Measurements from ENCODE around the gene GCDH. TPM values are rescaled to one million over a fixed set of nuclear protein-coding genes. Genes with fewer than 3 reads are reported as not detected.
"Not testable (repeated sequence)": the region's sequence is repeated elsewhere in the genome, so short reads cannot be mapped to it uniquely, and the experiment has no call there.

Gene GCDH
- total RNA-seq, 2 experiments from 2014 or later = 39.7 to 43.4 TPM

GRCh38 chr19:12881172-12881808 is 9.7 kb upstream of the GCDH start, which contains the start of gene DNASE2:
Gene DNASE2, minus strand, starts transcription at chr19:12881449. Its CDS starts 74 bp downstream, at chr19:12881375.
- peaks cover 15% of the 10 kb centered on the region for H3K36me3 Mint-ChIP-seq
- POLR2A ChIA-PET = interaction anchor here (0.6 to 3.2 kb wide), 9 partner anchors 9 to 236 kb away, joined by 3 to 28 read pairs (median 4); partner anchors contain the start of genes FARSA and GCDH
- peak within 1 kb of the TSS; percentile 94 for H3K4me3 Mint-ChIP-seq
- H3K27ac Mint-ChIP-seq = peak within 1 kb of the TSS; percentile 88
- ATAC-seq (ENCODE audit: low read depth) (peak; percentile 69), DNase-seq (peak; percentile 91)
- H3K27me3 Mint-ChIP-seq = no peaks in the 10 kb centered on the region
- H3K9me3 Mint-ChIP-seq = peaks cover 2% of the 10 kb centered on the region
- H3K4me1 Mint-ChIP-seq = peaks cover 21% of the 10 kb centered on the region

- POLR2A ChIA-PET = interaction anchor here (0.5 to 3.2 kb wide), 8 partner anchors 8 to 160 kb away, joined by 3 to 28 read pairs (median 6); partner anchors contain the start of genes FARSA and GCDH
- Mint-ChIP-seq H3K27me3 (peaks cover 4% of the 10 kb centered on the region), H3K27ac (no peak overlapping the region), H3K36me3 (peaks cover 15% of the 10 kb centered on the region), H3K4me3 (peak overlapping the region; percentile 94), H3K4me1 (peaks cover 26% of the 10 kb centered on the region), H3K9me3 (peaks cover 2% of the 10 kb centered on the region)
- no peak for DNase-seq
- ATAC-seq (ENCODE audit: low read depth) = no peak
Measured at GRCh38 chr19:12882589-12882988, 8.4 kb upstream of the GCDH start.

- DNase-seq (no peak), ATAC-seq (ENCODE audit: low read depth) (no peak)
- POLR2A ChIA-PET = interaction anchor here (0.9 to 2.5 kb wide), 8 partner anchors 9 to 93 kb away, joined by 3 to 20 read pairs (median 5); partner anchors contain the start of genes CALR, FARSA and JUNB
- H3K4me3 Mint-ChIP-seq = no peak overlapping the region
- H3K27me3 Mint-ChIP-seq = peaks cover 4% of the 10 kb centered on the region
- H3K4me1 Mint-ChIP-seq = peaks cover 28% of the 10 kb centered on the region
- H3K36me3 Mint-ChIP-seq = peaks cover 4% of the 10 kb centered on the region
- peak overlapping the region; percentile 16 for H3K27ac Mint-ChIP-seq
- peaks cover 2% of the 10 kb centered on the region for H3K9me3 Mint-ChIP-seq
Measured at GRCh38 chr19:12884202-12884601, 6.8 kb upstream of the GCDH start.

- H3K9me3 Mint-ChIP-seq = peaks cover 2% of the 10 kb centered on the region
- ATAC-seq (ENCODE audit: low read depth) = no peak
- H3K4me1 Mint-ChIP-seq = peaks cover 28% of the 10 kb centered on the region
- peaks cover 4% of the 10 kb centered on the region for H3K36me3 Mint-ChIP-seq
- no peak for DNase-seq
- H3K27ac Mint-ChIP-seq = peak overlapping the region; percentile 89
- POLR2A ChIA-PET = interaction anchor here (0.6 to 2.5 kb wide), 15 partner anchors 9 to 272 kb away, joined by 3 to 23 read pairs (median 5); partner anchors contain the start of genes CALR, FARSA, JUNB and RAD23A
- H3K27me3 Mint-ChIP-seq = peaks cover 4% of the 10 kb centered on the region
- peak overlapping the region; percentile 90 for H3K4me3 Mint-ChIP-seq
Measured at GRCh38 chr19:12884627-12884925, 6.4 kb upstream of the GCDH start.

GRCh38 chr19:12884926-12885748 is 5.8 kb upstream of the GCDH start:
- Mint-ChIP-seq H3K36me3 (peaks cover 2% of the 10 kb centered on the region), H3K27ac (peak overlapping the region; percentile 89), H3K4me3 (peak overlapping the region; percentile 90), H3K27me3 (peaks cover 4% of the 10 kb centered on the region), H3K4me1 (peaks cover 29% of the 10 kb centered on the region), H3K9me3 (peaks cover 2% of the 10 kb centered on the region)
- peak; percentile 75 for ATAC-seq (ENCODE audit: low read depth)
- peak; percentile 94 for DNase-seq
- POLR2A ChIA-PET = interaction anchor here (0.6 to 2.5 kb wide), 19 partner anchors 9 to 272 kb away, joined by 3 to 23 read pairs (median 4); partner anchors contain the start of genes CALR, FARSA, JUNB and RAD23A

GRCh38 chr19:12885749-12886650 is 5.0 kb upstream of the GCDH start:
- Mint-ChIP-seq H3K4me1 (peaks cover 27% of the 10 kb centered on the region), H3K27me3 (peaks cover 4% of the 10 kb centered on the region), H3K9me3 (peaks cover 2% of the 10 kb centered on the region), H3K36me3 (peaks cover 3% of the 10 kb centered on the region), H3K27ac (no peak overlapping the region), H3K4me3 (peak overlapping the region; percentile 47)
- ATAC-seq (ENCODE audit: low read depth) (no peak), DNase-seq (no peak)
- POLR2A ChIA-PET = interaction anchor here (0.6 to 2.5 kb wide), 18 partner anchors 9 to 231 kb away, joined by 3 to 23 read pairs (median 4); partner anchors contain the start of genes CALR, FARSA, JUNB and RAD23A

- peaks cover 4% of the 10 kb centered on the region for H3K27me3 Mint-ChIP-seq
- H3K4me1 Mint-ChIP-seq = peaks cover 28% of the 10 kb centered on the region
- POLR2A ChIA-PET = interaction anchor here (0.6 to 2.5 kb wide), 6 partner anchors 11 to 230 kb away, joined by 3 to 20 read pairs (median 3); partner anchors contain the start of genes CALR, RAD23A and TRMT1
- no peak overlapping the region for H3K27ac Mint-ChIP-seq
- H3K4me3 Mint-ChIP-seq = peak overlapping the region; percentile 47
- no peak for ATAC-seq (ENCODE audit: low read depth)
- H3K9me3 Mint-ChIP-seq = peaks cover 2% of the 10 kb centered on the region
- H3K36me3 Mint-ChIP-seq = peaks cover 5% of the 10 kb centered on the region
- no peak for DNase-seq
Measured at GRCh38 chr19:12886651-12886968, 4.3 kb upstream of the GCDH start.

- ATAC-seq (ENCODE audit: low read depth) (no peak), DNase-seq (no peak)
- H3K4me1 Mint-ChIP-seq = peaks cover 30% of the 10 kb centered on the region
- peak within 1 kb of the TSS; percentile 47 for H3K4me3 Mint-ChIP-seq
- peaks cover 4% of the 10 kb centered on the region for H3K27me3 Mint-ChIP-seq
- H3K9me3 Mint-ChIP-seq = peaks cover 2% of the 10 kb centered on the region
- peaks cover 5% of the 10 kb centered on the region for H3K36me3 Mint-ChIP-seq
- POLR2A ChIA-PET = interaction anchor here (0.6 to 1.3 kb wide), 4 partner anchors 11 to 79 kb away, joined by 3 read pairs; partner anchors contain the start of gene FARSA
- H3K27ac Mint-ChIP-seq = peak within 1 kb of the TSS; percentile 16
Measured at GRCh38 chr19:12886969-12887747, 3.8 kb upstream of the GCDH start, which contains the start of gene KLF1. Gene KLF1, minus strand, starts transcription at chr19:12887201. Its CDS starts 61 bp downstream, at chr19:12887140.

GRCh38 chr19:12888006-12888603 is 2.9 kb upstream of the GCDH start:
- H3K4me1 Mint-ChIP-seq = peaks cover 28% of the 10 kb centered on the region
- ATAC-seq (ENCODE audit: low read depth) = no peak
- POLR2A ChIA-PET = interaction anchor here (0.6 to 1.3 kb wide), 2 partner anchors 26 to 45 kb away, joined by 3 read pairs; partner anchors contain the start of gene FARSA
- peaks cover 5% of the 10 kb centered on the region for H3K36me3 Mint-ChIP-seq
- peaks cover 2% of the 10 kb centered on the region for H3K9me3 Mint-ChIP-seq
- peaks cover 4% of the 10 kb centered on the region for H3K27me3 Mint-ChIP-seq
- H3K4me3 Mint-ChIP-seq = no peak overlapping the region
- peak overlapping the region; percentile 16 for H3K27ac Mint-ChIP-seq
- no peak for DNase-seq

- DNase-seq; H3K9me3 Mint-ChIP-seq; H3K36me3 Mint-ChIP-seq; H3K27me3 Mint-ChIP-seq; ATAC-seq (ENCODE audit: low read depth): not testable (repeated sequence)
- POLR2A ChIA-PET = interaction anchor here (0.6 to 3.5 kb wide), 15 partner anchors 9 to 1460 kb away, joined by 3 to 28 read pairs (median 5); partner anchors contain the start of genes CALR, DNASE2, FARSA and JUNB
- peak overlapping the region; percentile 91 for H3K27ac Mint-ChIP-seq
- peaks cover 22% of the 10 kb centered on the region for H3K4me1 Mint-ChIP-seq
- peak overlapping the region; percentile 95 for H3K4me3 Mint-ChIP-seq
Measured at GRCh38 chr19:12890299-12890786, 617 bp upstream of the GCDH start.

- Mint-ChIP-seq H3K36me3 (peaks cover 9% of the 10 kb centered on the region), H3K27me3 (peaks cover under 1% of the 10 kb centered on the region), H3K27ac (peak overlapping the region; percentile 91), H3K9me3 (no peaks in the 10 kb centered on the region), H3K4me1 (peaks cover 19% of the 10 kb centered on the region), H3K4me3 (peak overlapping the region; percentile 95)
- POLR2A ChIA-PET = interaction anchor here (1.0 to 3.5 kb wide), 10 partner anchors 8 to 46 kb away, joined by 3 to 28 read pairs (median 10); partner anchors contain the start of genes CALR, DNASE2, FARSA and SYCE2
- ATAC-seq (ENCODE audit: low read depth) = no peak
- no peak for DNase-seq
Measured at GRCh38 chr19:12891553-12892021, 627 bp downstream of the GCDH start.
